ENCODE data around the gene NTF4.

Gene NTF4

DNA sequence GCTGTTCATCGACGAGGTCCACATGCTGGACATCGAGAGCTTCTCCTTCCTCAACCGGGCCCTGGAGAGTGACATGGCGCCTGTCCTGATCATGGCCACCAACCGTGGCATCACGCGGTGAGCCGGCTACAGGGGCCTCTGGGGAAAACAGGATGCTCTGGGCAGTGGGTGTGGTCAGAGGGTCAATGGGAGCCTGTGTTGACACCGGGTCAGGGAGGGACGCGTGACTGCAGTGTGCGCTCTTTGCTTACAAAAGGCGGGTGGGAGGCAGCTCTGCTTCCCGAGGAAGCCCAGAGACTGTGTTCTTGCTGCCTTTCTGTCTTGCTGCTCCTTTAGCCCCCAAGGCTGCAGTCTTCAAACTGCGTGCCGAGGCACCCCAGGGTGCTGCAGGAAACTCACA lies 53.4 kb downstream of the NTF4 start:
- H3K9me3 ChIP-seq, result no peaks in the 10 kb centered on the region
- H3K4me3 ChIP-seq, result no peak overlapping the region
- no peaks in the 10 kb centered on the region for H3K4me1 ChIP-seq
- no peak for DNase-seq
- H3K27ac ChIP-seq, result no peak overlapping the region
- TF ChIP-seq, protein P1, sequence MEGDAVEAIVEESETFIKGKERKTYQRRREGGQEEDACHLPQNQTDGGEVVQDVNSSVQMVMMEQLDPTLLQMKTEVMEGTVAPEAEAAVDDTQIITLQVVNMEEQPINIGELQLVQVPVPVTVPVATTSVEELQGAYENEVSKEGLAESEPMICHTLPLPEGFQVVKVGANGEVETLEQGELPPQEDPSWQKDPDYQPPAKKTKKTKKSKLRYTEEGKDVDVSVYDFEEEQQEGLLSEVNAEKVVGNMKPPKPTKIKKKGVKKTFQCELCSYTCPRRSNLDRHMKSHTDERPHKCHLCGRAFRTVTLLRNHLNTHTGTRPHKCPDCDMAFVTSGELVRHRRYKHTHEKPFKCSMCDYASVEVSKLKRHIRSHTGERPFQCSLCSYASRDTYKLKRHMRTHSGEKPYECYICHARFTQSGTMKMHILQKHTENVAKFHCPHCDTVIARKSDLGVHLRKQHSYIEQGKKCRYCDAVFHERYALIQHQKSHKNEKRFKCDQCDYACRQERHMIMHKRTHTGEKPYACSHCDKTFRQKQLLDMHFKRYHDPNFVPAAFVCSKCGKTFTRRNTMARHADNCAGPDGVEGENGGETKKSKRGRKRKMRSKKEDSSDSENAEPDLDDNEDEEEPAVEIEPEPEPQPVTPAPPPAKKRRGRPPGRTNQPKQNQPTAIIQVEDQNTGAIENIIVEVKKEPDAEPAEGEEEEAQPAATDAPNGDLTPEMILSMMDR (IDR thresholded peaks at IDR 0.05), result no peak
- no peaks in the 10 kb centered on the region for H3K27me3 ChIP-seq
- peaks cover 51 to 93% (median 81%) of the 10 kb centered on the region in 3 donors for H3K36me3 ChIP-seq
- intact Hi-C loops (cut with DNase I; ENCODE audit: low total_unique reads), result no loop called here
